ENCODE measurements around the gene RAB22A. TPM values are rescaled to one million over a fixed set of nuclear protein-coding genes. Genes with fewer than 3 reads are reported as not detected.

RAB22A gene
- polyA plus RNA-seq, 1 experiment, result 14.9 TPM

DNA sequence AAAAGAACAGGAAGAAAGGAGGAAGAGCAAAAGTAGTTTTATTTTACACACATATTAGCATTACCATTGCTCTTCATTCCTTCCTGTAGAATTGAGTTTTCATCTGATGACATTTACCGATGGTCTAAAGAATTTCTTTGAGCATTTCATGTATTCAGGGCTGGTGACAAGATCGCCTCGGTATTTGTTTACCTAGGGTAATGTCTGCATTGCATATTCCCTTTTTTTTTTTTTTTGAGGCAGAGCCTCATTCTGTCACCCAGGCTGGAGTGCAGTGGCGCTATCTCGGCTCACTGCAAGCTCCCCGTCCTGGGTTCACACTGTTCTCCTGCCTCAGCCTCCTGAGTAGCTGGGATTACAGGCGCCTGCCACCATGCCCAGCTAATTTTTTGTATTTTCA is 19.3 kb downstream of the RAB22A start:
- Histone ChIP-seq H3K9me3 (ENCODE audit: control insufficient read depth, insufficient read depth, low read length) (no peaks in the 10 kb centered on the region), H3K4me3 (ENCODE audit: low read depth, low read length) (no peak overlapping the region), H3K27me3 (ENCODE audit: control insufficient read depth, insufficient read depth, low read length) (no peaks in the 10 kb centered on the region), H3K27ac (ENCODE audit: low read depth, low read length) (no peak overlapping the region)
- TF ChIP-seq, protein P1, sequence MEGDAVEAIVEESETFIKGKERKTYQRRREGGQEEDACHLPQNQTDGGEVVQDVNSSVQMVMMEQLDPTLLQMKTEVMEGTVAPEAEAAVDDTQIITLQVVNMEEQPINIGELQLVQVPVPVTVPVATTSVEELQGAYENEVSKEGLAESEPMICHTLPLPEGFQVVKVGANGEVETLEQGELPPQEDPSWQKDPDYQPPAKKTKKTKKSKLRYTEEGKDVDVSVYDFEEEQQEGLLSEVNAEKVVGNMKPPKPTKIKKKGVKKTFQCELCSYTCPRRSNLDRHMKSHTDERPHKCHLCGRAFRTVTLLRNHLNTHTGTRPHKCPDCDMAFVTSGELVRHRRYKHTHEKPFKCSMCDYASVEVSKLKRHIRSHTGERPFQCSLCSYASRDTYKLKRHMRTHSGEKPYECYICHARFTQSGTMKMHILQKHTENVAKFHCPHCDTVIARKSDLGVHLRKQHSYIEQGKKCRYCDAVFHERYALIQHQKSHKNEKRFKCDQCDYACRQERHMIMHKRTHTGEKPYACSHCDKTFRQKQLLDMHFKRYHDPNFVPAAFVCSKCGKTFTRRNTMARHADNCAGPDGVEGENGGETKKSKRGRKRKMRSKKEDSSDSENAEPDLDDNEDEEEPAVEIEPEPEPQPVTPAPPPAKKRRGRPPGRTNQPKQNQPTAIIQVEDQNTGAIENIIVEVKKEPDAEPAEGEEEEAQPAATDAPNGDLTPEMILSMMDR (IDR thresholded peaks at IDR 0.05; ENCODE audit: low read depth, low read length), result no peak
- CTCF ChIA-PET, result interaction anchor here (1.2 kb wide), 1 partner anchor 91 kb away, joined by 5 read pairs; no protein-coding TSS in a partner anchor
- DNase-seq (ENCODE audit: low read depth, low spot score), result no peak
- POLR2A ChIA-PET, result no interaction called here

DNA sequence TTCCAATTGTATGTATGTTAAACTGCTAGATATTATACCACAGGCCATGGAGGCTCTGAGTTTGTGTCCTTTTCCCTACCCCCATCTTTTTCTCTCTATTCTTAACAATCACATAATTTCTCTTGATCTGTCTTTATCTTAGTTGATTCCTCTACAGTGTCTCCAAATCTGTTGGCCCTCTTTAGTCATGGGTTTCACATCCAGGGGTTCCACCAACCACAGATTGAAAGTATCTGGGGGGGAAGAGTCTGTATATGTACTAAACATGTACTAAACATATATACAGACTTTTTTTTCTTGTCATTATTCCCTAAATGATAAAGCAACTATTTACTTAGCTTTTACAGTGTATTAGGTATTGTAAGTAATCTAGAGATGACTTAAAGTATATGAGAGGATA is 20.2 kb downstream of the RAB22A start:
- TF ChIP-seq, protein P1 (IDR thresholded peaks at IDR 0.05; ENCODE audit: low read depth, low read length), result no peak

GRCh38 chr20:58330249-58330648 is 20.7 kb downstream of the RAB22A start:
- ChIA-PET CTCF (no interaction called here), POLR2A (interaction anchor here (0.6 kb wide), 1 partner anchor 702 kb away, joined by 3 read pairs; no protein-coding TSS in a partner anchor)
- DNase-seq (ENCODE audit: low read depth, low spot score), result no peak
- Histone ChIP-seq H3K27me3 (ENCODE audit: control insufficient read depth, insufficient read depth, low read length) (no peaks in the 10 kb centered on the region), H3K4me3 (ENCODE audit: low read depth, low read length) (no peak overlapping the region), H3K9me3 (ENCODE audit: control insufficient read depth, insufficient read depth, low read length) (no peaks in the 10 kb centered on the region), H3K27ac (ENCODE audit: low read depth, low read length) (no peak overlapping the region)
- TF ChIP-seq, protein P1 (IDR thresholded peaks at IDR 0.05; ENCODE audit: low read depth, low read length), result no peak

More for the DNA sequence above, 20.2 kb downstream of the RAB22A start:
- ChIA-PET CTCF (no interaction called here), POLR2A (no interaction called here)
- no peak for DNase-seq (ENCODE audit: low read depth, low spot score)
- Histone ChIP-seq H3K9me3 (ENCODE audit: control insufficient read depth, insufficient read depth, low read length) (no peaks in the 10 kb centered on the region), H3K27ac (ENCODE audit: low read depth, low read length) (no peak overlapping the region), H3K27me3 (ENCODE audit: control insufficient read depth, insufficient read depth, low read length) (no peaks in the 10 kb centered on the region), H3K4me3 (ENCODE audit: low read depth, low read length) (no peak overlapping the region)

DNA sequence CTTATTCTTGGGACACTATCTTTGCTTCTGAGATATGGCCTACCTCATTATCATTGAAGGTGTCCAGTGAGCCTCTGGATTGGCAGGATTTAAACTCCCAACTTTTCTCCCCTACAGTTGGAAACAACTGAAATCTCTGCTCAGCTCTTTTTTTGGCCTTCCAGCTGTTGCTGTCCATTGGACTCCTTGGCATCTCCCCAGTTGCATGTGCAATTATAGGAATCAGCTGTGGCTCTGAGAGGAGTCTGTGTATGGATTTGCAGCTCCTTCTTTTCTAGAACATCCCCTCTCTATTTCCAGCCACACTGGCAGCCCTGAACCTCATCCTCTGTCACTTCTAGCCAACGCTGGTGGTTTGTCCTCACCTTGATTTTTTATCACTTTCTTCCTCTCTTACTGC is 21.2 kb downstream of the RAB22A start:
- no peak overlapping the region for H3K27ac ChIP-seq (ENCODE audit: low read depth, low read length)
- TF ChIP-seq, protein P1 (IDR thresholded peaks at IDR 0.05; ENCODE audit: low read depth, low read length), result no peak
- H3K9me3 ChIP-seq (ENCODE audit: control insufficient read depth, insufficient read depth, low read length), result no peaks in the 10 kb centered on the region
- H3K27me3 ChIP-seq (ENCODE audit: control insufficient read depth, insufficient read depth, low read length), result no peaks in the 10 kb centered on the region
- ChIA-PET CTCF (no interaction called here), POLR2A (interaction anchor here (0.6 kb wide), 1 partner anchor 702 kb away, joined by 3 read pairs; no protein-coding TSS in a partner anchor)
- no peak for DNase-seq (ENCODE audit: low read depth, low spot score)
- H3K4me3 ChIP-seq (ENCODE audit: low read depth, low read length), result no peak overlapping the region

- DNase-seq (ENCODE audit: low read depth, low spot score), result no peak
- TF ChIP-seq, protein P1 (IDR thresholded peaks at IDR 0.05; ENCODE audit: low read depth, low read length), result no peak
- Histone ChIP-seq H3K9me3 (ENCODE audit: control insufficient read depth, insufficient read depth, low read length) (no peaks in the 10 kb centered on the region), H3K27me3 (ENCODE audit: control insufficient read depth, insufficient read depth, low read length) (no peaks in the 10 kb centered on the region), H3K27ac (ENCODE audit: low read depth, low read length) (no peak overlapping the region), H3K4me3 (ENCODE audit: low read depth, low read length) (no peak overlapping the region)
- ChIA-PET POLR2A (no interaction called here), CTCF (no interaction called here)
These were observed 22.5 kb downstream of the RAB22A start for GRCh38 chr20:58331961-58332551.
